HepG2 (cell line): ENCODE measurements around the gene VPS4B.

ENCODE experiments used
- HDAC1 ChIP-seq: sonication (generic); formaldehyde crosslinking; IDR thresholded peaks from 2 replicates; pipeline ENCODE4 v1.5.1; 2020; ENCODE audit warnings: mild to moderate bottlenecking, missing genetic modification reagents
- KLF9 ChIP-seq: IDR thresholded peaks from 2 replicates; pipeline ENCODE4 v1.6.1; 2016; ENCODE audit warnings: low read depth
- ZNF816 ChIP-seq: sonication (generic); formaldehyde crosslinking; IDR thresholded peaks from 2 replicates; pipeline ENCODE4 v1.8.0; 2022; ENCODE audit warnings: missing genetic modification reagents, mild to moderate bottlenecking, borderline replicate concordance
- TF ChIP-seq, protein P1 (sequence below): sonication (generic); formaldehyde crosslinking; IDR thresholded peaks from 2 replicates; pipeline ENCODE4 v1.4.0; 2020; ENCODE audit warnings: low read depth, mild to moderate bottlenecking, missing genetic modification reagents
- TF ChIP-seq, protein P2 (sequence below): sonication (generic); formaldehyde crosslinking; IDR thresholded peaks from 2 replicates; pipeline ENCODE4 v1.4.0; 2020; ENCODE audit warnings: missing genetic modification reagents

DNA sequence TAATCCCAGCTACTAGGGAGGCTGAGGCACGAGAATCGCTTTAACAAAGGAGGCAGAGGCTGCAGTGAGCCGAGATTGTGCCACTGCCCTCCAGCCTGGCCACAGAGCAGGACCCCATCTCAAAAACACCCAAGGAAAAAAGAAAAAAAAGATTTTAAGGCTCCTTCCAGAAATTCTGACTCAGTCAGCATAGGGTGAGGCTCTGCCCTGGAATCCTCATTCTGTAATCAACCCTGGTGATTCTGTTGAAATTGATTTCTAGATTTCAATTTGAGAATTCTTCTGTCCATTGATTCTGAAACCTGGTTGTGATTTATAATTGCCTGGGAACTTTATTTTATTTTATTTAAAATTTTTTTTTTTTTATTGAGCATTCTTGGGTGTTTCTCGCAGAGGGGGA lies 27.1 kb upstream of the VPS4B start:
- TF ChIP-seq KLF9 = no peak
- TF ChIP-seq, protein P1, sequence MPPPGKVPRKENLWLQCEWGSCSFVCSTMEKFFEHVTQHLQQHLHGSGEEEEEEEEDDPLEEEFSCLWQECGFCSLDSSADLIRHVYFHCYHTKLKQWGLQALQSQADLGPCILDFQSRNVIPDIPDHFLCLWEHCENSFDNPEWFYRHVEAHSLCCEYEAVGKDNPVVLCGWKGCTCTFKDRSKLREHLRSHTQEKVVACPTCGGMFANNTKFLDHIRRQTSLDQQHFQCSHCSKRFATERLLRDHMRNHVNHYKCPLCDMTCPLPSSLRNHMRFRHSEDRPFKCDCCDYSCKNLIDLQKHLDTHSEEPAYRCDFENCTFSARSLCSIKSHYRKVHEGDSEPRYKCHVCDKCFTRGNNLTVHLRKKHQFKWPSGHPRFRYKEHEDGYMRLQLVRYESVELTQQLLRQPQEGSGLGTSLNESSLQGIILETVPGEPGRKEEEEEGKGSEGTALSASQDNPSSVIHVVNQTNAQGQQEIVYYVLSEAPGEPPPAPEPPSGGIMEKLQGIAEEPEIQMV (CRISPR knock-in tag) = no peak
- no peak for TF ChIP-seq HDAC1 (CRISPR knock-in tag)
- no peak for TF ChIP-seq ZNF816
- TF ChIP-seq, protein P2, sequence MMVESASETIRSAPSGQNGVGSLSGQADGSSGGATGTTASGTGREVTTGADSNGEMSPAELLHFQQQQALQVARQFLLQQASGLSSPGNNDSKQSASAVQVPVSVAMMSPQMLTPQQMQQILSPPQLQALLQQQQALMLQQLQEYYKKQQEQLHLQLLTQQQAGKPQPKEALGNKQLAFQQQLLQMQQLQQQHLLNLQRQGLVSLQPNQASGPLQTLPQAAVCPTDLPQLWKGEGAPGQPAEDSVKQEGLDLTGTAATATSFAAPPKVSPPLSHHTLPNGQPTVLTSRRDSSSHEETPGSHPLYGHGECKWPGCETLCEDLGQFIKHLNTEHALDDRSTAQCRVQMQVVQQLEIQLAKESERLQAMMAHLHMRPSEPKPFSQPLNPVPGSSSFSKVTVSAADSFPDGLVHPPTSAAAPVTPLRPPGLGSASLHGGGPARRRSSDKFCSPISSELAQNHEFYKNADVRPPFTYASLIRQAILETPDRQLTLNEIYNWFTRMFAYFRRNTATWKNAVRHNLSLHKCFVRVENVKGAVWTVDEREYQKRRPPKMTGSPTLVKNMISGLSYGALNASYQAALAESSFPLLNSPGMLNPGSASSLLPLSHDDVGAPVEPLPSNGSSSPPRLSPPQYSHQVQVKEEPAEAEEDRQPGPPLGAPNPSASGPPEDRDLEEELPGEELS (CRISPR knock-in tag) = no peak
